Pancreas (tissue), 10 donors: ENCODE results near the gene SLC6A19. TPM values are rescaled to one million over a fixed set of nuclear protein-coding genes. Genes with fewer than 3 reads are reported as not detected.

Experiments
- ATAC-seq, 4 donors: fragments of 200-7000 bp; cut with Tn5 transposase; one replicate each; pipeline versions ENCODE4 v1.8.0 to v1.9.1; 2020; ENCODE audit warnings: mild to moderate bottlenecking in 4 of 4, moderate library complexity in 4 of 4
- DNase-seq, 6 donors: peaks; one replicate each; pipeline ENCODE4 v3.0.0-alpha.2; 2020
- FAIRE-seq: peaks from 2 replicates; lab custom pipeline; 2012; peaks lifted over from hg19 to GRCh38; lab: Jason Lieb, UNC
- H3K27ac ChIP-seq, 4 donors: fragments of 200-600 bp; sonication (generic); 1 replicate in 3 of 4; 2 replicates in 1 of 4; pipeline versions ENCODE4 v1.5.0 to v1.8.0; 2020
- H3K27me3 ChIP-seq, 4 donors: fragments of 200-600 bp; one replicate each; pipeline ENCODE4 v1.8.0; 2021
- H3K36me3 ChIP-seq, 3 donors: fragments of 200-600 bp; sonication (generic) in 1 of 3; one replicate each; pipeline versions ENCODE4 v1.5.0 to v1.8.0; 2020 to 2021
- H3K4me1 ChIP-seq, 3 donors: fragments of 200-600 bp; one replicate each; pipeline ENCODE4 v1.8.0; 2021
- H3K4me3 ChIP-seq, 4 donors: fragments of 200-600 bp; sonication (generic) in 2 of 4; one replicate each; pipeline versions ENCODE4 v1.5.0 to v1.8.0; 2020 to 2021
- H3K9me3 ChIP-seq, 4 donors: fragments of 200-600 bp; one replicate each; pipeline ENCODE4 v1.8.0; 2021
- WGBS, 2 donors: extraction: QIAGEN DNeasy Blood & Tissue Kit; methylation state at CpG; one replicate each; pipeline ENCODE4 v1.1.7; 2013; 5-methylcytosine and 5-hydroxymethylcytosine counted together
- intact Hi-C, 3 donors: fragments of 100-400 bp; cut with DNase I; formaldehyde crosslinking; loops; one replicate each; pipeline versions ENCODE4 v1.11.1 to v1.14.2; 2022
- polyA plus RNA-seq, 2 donors: library from polyadenylated mRNA; stranded (reverse); fragments of 200-250 nt; gene quantifications; one replicate each; pipeline ENCODE4 v1.2.3, GENCODE V29; 2013
- total RNA-seq, 6 donors: library from RNA; stranded (reverse); fragmentation: NEBNext Ultra II Directional in 4 of 6; extraction: Animal tissue kit (Norgen Biotek cat#: 25700) in 4 of 6; gene quantifications; one replicate each; pipeline versions ENCODE4 v1.2.1 to v1.2.4, GENCODE V29; 2021 to 2023
- TF ChIP-seq, protein P1 (sequence below), 4 donors: fragments of 200-600 bp; sonication (generic) in 3 of 4; IDR thresholded peaks; one replicate each; pipeline versions ENCODE4 v1.5.0 to v1.8.0; 2021; ENCODE audit warnings: antibody characterized with exemption in 4 of 4
- donor health status: healthy with polysubstance abuse.
- donor health status: DM: no; HTN: no; CAD: no; lungs with moderate emphysema.
- donor health status: DM: no; HTN: no; CAD: no.
- donor health status: control.
- donor health status: control.
- donor health status: Bipolar disorder and iron deficiency.
- donor health status: DM: yes; HTN: yes; CAD: no.
- donor health status: DM: no; HTN: no; CAD: no.
- donor health status: DM: no; HTN: no; CAD: no.
- donor health status: DM: yes; HTN: yes; CAD: no.

Gene SLC6A19
- total and polyA plus RNA-seq, 8 donors: 0.08 to 3.9 (median 0.29) TPM

DNA sequence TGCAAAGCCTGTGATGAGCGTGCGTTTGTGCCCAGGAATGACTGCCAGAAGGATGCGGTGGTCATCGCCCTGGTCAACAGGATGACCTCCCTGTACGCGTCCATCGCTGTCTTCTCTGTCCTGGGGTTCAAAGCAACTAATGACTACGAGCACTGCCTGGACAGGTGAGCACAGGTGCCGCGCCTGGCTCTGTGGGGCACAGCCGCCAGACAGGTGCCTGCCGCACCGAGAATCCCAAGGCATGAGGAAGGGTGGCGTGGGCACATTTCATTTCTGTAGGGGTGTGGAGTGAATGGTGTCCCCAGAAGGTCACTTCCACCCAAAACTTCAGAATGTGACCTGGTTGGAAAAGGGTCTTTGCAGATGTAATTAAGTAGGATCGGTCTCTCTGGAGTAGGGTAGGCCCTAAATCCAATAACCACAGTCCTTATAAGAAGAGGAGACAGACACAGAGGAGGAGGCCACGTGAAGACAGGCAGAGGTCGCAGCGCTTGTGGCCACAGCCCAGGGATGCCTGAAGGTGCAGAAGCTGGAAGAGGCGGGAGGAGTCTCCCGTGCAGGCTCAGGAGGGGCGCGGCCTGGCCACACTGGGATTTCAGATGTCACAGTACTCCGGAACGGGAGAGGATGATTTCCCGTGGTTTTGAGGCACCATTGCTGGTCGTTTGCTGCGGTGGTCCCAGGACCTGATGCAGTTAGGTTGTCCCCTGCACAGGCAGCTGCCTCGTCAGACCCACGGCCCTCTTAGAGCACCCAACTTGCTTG, 39.3 kb downstream of the SLC6A19 start:
- DNase-seq: no peak
- intact Hi-C loops: no loop called here
- ATAC-seq: no peak
- no peaks in the 10 kb centered on the region for H3K4me1 ChIP-seq
- no peak for FAIRE-seq
- no peaks in the 10 kb centered on the region for H3K36me3 ChIP-seq
- peaks cover 0 to 6% (median 0%) of the 10 kb centered on the region in 4 donors for H3K27me3 ChIP-seq
- 73 to 83% methylated on average over 27 to 29 of the region's 29 CpGs for WGBS, 2 donors
- no peak overlapping the region for H3K27ac ChIP-seq
- no peaks in the 10 kb centered on the region for H3K9me3 ChIP-seq
- no peak overlapping the region for H3K4me3 ChIP-seq
- TF ChIP-seq, protein P1, sequence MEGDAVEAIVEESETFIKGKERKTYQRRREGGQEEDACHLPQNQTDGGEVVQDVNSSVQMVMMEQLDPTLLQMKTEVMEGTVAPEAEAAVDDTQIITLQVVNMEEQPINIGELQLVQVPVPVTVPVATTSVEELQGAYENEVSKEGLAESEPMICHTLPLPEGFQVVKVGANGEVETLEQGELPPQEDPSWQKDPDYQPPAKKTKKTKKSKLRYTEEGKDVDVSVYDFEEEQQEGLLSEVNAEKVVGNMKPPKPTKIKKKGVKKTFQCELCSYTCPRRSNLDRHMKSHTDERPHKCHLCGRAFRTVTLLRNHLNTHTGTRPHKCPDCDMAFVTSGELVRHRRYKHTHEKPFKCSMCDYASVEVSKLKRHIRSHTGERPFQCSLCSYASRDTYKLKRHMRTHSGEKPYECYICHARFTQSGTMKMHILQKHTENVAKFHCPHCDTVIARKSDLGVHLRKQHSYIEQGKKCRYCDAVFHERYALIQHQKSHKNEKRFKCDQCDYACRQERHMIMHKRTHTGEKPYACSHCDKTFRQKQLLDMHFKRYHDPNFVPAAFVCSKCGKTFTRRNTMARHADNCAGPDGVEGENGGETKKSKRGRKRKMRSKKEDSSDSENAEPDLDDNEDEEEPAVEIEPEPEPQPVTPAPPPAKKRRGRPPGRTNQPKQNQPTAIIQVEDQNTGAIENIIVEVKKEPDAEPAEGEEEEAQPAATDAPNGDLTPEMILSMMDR (IDR thresholded peaks at IDR 0.05): no peak

DNA sequence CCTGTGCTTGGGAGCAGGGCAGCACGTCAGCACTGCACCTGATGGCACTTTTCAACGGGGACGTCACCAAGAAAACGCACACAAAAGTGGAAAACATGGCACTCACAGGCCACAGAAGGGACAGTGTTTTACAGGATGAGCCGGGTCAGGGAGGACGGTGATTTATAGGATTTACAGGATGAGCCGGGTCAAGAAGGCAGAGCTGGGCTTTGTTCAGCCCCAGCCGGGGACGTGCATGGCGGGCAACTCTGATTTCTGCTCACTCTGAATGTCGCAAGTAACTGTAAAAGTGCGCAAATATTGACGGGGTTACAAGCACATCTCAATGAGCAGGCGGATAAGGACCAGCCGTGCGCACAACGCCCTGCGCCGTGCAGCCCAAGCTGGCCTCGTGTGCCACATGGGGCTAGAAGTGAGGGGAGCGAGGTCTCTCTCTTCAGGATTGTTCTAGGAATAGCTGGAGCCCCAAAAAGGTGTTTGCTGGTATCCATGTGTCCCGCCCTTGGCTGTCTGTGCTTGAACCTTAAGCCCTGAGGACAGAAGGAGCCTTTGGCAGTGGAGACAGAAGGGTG, 40.2 kb downstream of the SLC6A19 start:
- Histone ChIP-seq H3K9me3 (no peaks in the 10 kb centered on the region), H3K4me3 (no peak overlapping the region), H3K4me1 (no peaks in the 10 kb centered on the region), H3K27ac (no peak overlapping the region), H3K27me3 (peaks cover 0 to 9% (median 0%) of the 10 kb centered on the region in 4 donors), H3K36me3 (no peaks in the 10 kb centered on the region)
- ATAC-seq (no peak), DNase-seq (no peak), FAIRE-seq (no peak)
- 70 to 77% methylated on average over 22 of the region's 22 CpGs for WGBS, 2 donors
- intact Hi-C loops: no loop called here
- TF ChIP-seq, protein P1 (IDR thresholded peaks at IDR 0.05): no peak

DNA sequence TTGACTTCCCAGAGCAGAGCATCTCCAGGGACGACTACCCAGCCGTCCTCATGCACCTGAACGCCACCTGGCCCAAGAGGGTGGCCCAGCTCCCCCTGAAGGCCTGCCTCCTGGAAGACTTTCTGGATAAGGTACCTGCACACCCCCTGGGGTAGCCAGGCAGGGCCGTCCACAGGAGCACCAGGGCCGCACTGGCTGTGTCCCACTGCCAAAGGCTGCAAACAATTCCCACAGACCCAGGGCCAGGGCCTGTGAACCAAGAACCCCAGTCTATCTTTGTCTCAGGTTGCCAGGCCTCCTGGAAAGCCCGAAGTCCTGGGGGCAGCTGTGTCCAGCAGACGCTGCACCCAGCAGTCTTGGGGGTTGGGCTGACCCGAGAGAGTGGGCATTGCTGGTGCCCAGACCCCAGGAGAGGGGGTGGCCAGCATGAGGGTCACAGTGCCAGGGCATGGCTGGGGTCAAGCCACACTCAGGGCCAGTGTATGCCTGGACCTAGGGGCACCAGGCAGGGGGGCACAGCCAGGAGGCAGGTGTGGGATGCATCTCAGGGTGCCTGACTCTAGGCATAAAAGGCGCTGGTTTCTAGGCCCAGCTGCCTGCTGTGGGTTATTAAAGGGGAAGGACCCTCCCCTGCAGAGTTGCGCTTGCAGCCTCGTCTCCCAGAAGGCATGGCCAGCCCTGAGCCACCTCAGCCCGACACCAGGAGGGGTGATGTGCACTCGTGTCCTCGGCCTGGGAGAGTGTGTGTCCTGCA, 41.5 kb downstream of the SLC6A19 start:
- no peak overlapping the region for H3K4me3 ChIP-seq
- no peak for FAIRE-seq
- peak in 1 of 6 donors; percentile 58 for DNase-seq
- peaks cover 0 to 9% (median 0%) of the 10 kb centered on the region in 4 donors for H3K27me3 ChIP-seq
- no peaks in the 10 kb centered on the region for H3K4me1 ChIP-seq
- ATAC-seq: no peak
- H3K36me3 ChIP-seq: no peaks in the 10 kb centered on the region
- TF ChIP-seq, protein P1 (IDR thresholded peaks at IDR 0.05): no peak
- intact Hi-C loops: no loop called here
- H3K27ac ChIP-seq: no peak overlapping the region
- H3K9me3 ChIP-seq: no peaks in the 10 kb centered on the region
- WGBS, 2 donors: 56 to 62% methylated on average over 14 of the region's 14 CpGs

DNA sequence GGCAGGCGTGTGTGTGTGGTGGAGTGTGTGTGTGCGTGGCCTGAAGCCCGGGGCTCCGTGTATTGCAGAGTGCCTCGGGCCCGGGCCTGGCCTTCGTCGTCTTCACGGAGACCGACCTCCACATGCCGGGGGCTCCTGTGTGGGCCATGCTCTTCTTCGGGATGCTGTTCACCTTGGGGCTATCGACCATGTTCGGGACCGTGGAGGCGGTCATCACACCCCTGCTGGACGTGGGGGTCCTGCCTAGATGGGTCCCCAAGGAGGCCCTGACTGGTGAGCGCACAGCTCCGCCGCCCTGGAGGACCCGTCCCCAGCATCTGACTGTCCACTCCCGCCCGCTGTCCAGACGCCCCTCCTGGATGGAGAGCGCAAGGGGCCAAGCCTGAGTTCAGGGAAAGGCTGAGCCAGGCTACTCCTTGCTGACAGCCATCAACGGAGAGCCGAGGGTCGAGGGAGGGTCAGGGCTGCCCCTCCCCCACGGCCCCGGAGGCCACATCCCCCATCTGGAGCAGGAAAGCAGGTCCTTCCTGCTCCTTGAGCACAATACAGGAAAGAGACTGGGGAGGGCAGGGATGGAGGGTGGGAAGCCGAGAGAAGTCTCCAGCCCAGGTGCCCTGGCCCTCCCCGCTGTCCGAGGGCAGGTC, 42.2 kb downstream of the SLC6A19 start:
- Histone ChIP-seq H3K36me3 (no peaks in the 10 kb centered on the region), H3K4me1 (no peaks in the 10 kb centered on the region), H3K27ac (no peak overlapping the region), H3K27me3 (peaks cover 0 to 9% (median 0%) of the 10 kb centered on the region in 4 donors), H3K4me3 (no peak overlapping the region), H3K9me3 (no peaks in the 10 kb centered on the region)
- DNase-seq: peak in 1 of 6 donors; percentile 36
- WGBS, 2 donors: 40 to 49% methylated on average over 33 of the region's 33 CpGs
- ATAC-seq: no peak
- TF ChIP-seq, protein P1 (IDR thresholded peaks at IDR 0.05): no peak
- intact Hi-C loops: no loop called here
- no peak for FAIRE-seq
